ENCODE measurements around the gene KIT. TPM values are rescaled to one million over a fixed set of nuclear protein-coding genes. Genes with fewer than 3 reads are reported as not detected.
A peak's percentile ranks its signal among the peaks of the same experiment; 100 is the strongest.

Gene KIT
- total RNA-seq, 1 donor from 2014 or later = 8.1 TPM

- no peaks in the 10 kb centered on the region for H3K36me3 Mint-ChIP-seq (ENCODE audit: low read depth, unreplicated experiment)
- Histone ChIP-seq H3K9me3 (ENCODE audit: insufficient read depth, low read depth, low read length) (no peaks in the 10 kb centered on the region), H4K20me1 (ENCODE audit: insufficient read depth, low read length) (no peaks in the 10 kb centered on the region), H3K4me3 (ENCODE audit: insufficient read depth, low read depth, low read length) (no peak overlapping the region), H3K4me1 (ENCODE audit: insufficient read depth, low read length) (no peaks in the 10 kb centered on the region), H3K4me2 (ENCODE audit: low read length) (no peak overlapping the region), H3K27me3 (ENCODE audit: insufficient read depth, low read length) (no peaks in the 10 kb centered on the region), H3K27ac (ENCODE audit: low read depth, low read length) (no peak overlapping the region), H3K36me3 (ENCODE audit: insufficient read depth, low read length) (no peaks in the 10 kb centered on the region), H3K79me2 (ENCODE audit: insufficient read depth, low read length) (no peaks in the 10 kb centered on the region), H3K9ac (ENCODE audit: low read length) (no peak overlapping the region), H2AFZ (ENCODE audit: low read depth, low read length) (no peak overlapping the region)
- no peaks in the 10 kb centered on the region for H3K9me3 Mint-ChIP-seq (ENCODE audit: unreplicated experiment)
- TF ChIP-seq CTCF (IDR thresholded peaks at IDR 0.05; ENCODE audit: insufficient read depth, low read depth, low read length) (no peak), EZH2 (IDR thresholded peaks at IDR 0.05; ENCODE audit: insufficient read depth, low read length) (no peak)
- no peak overlapping the region for H3K27ac Mint-ChIP-seq (ENCODE audit: unreplicated experiment)
- no peak overlapping the region for H3K4me3 Mint-ChIP-seq (ENCODE audit: unreplicated experiment)
- DNase-seq (ENCODE audit: low read depth) (no peak), FAIRE-seq (peak; percentile 73)
- peaks cover 8% of the 10 kb centered on the region for H3K4me1 Mint-ChIP-seq (ENCODE audit: low read depth, unreplicated experiment)
- peaks cover 4% of the 10 kb centered on the region for H3K27me3 Mint-ChIP-seq (ENCODE audit: low read depth, unreplicated experiment)
Measured at GRCh38 chr4:54679813-54680212, 22.1 kb downstream of the KIT start.

- Histone ChIP-seq H3K79me2 (ENCODE audit: insufficient read depth, low read length) (no peaks in the 10 kb centered on the region), H3K9me3 (ENCODE audit: insufficient read depth, low read depth, low read length) (no peaks in the 10 kb centered on the region), H3K27ac (ENCODE audit: low read depth, low read length) (no peak overlapping the region), H3K27me3 (ENCODE audit: insufficient read depth, low read length) (no peaks in the 10 kb centered on the region), H3K4me1 (ENCODE audit: insufficient read depth, low read length) (peaks cover 5% of the 10 kb centered on the region), H2AFZ (ENCODE audit: low read depth, low read length) (no peak overlapping the region), H3K9ac (ENCODE audit: low read length) (no peak overlapping the region), H3K36me3 (ENCODE audit: insufficient read depth, low read length) (no peaks in the 10 kb centered on the region), H3K4me3 (ENCODE audit: insufficient read depth, low read depth, low read length) (no peak overlapping the region), H4K20me1 (ENCODE audit: insufficient read depth, low read length) (no peaks in the 10 kb centered on the region), H3K4me2 (ENCODE audit: low read length) (no peak overlapping the region)
- peaks cover 19% of the 10 kb centered on the region for H3K4me1 Mint-ChIP-seq (ENCODE audit: low read depth, unreplicated experiment)
- no peaks in the 10 kb centered on the region for H3K36me3 Mint-ChIP-seq (ENCODE audit: low read depth, unreplicated experiment)
- FAIRE-seq = no peak
- no peak for TF ChIP-seq EZH2 (IDR thresholded peaks at IDR 0.05; ENCODE audit: insufficient read depth, low read length)
- TF ChIP-seq CTCF (IDR thresholded peaks at IDR 0.05; ENCODE audit: insufficient read depth, low read depth, low read length) = no peak
- peaks cover 2% of the 10 kb centered on the region for H3K9me3 Mint-ChIP-seq (ENCODE audit: unreplicated experiment)
- no peak overlapping the region for H3K27ac Mint-ChIP-seq (ENCODE audit: unreplicated experiment)
- H3K27me3 Mint-ChIP-seq (ENCODE audit: low read depth, unreplicated experiment) = peaks cover 5% of the 10 kb centered on the region
- H3K4me3 Mint-ChIP-seq (ENCODE audit: unreplicated experiment) = no peak overlapping the region
- no peak for DNase-seq (ENCODE audit: low read depth)
Measured at GRCh38 chr4:54683616-54684346, 26.0 kb downstream of the KIT start.

- Mint-ChIP-seq H3K4me3 (ENCODE audit: unreplicated experiment) (no peak overlapping the region), H3K36me3 (ENCODE audit: low read depth, unreplicated experiment) (no peaks in the 10 kb centered on the region), H3K9me3 (ENCODE audit: unreplicated experiment) (peaks cover 2% of the 10 kb centered on the region), H3K4me1 (ENCODE audit: low read depth, unreplicated experiment) (peaks cover 16% of the 10 kb centered on the region), H3K27me3 (ENCODE audit: low read depth, unreplicated experiment) (peaks cover 5% of the 10 kb centered on the region), H3K27ac (ENCODE audit: unreplicated experiment) (no peak overlapping the region)
- Histone ChIP-seq H3K9ac (ENCODE audit: low read length) (no peak overlapping the region), H2AFZ (ENCODE audit: low read depth, low read length) (no peak overlapping the region), H3K36me3 (ENCODE audit: insufficient read depth, low read length) (no peaks in the 10 kb centered on the region), H3K4me1 (ENCODE audit: insufficient read depth, low read length) (peaks cover 5% of the 10 kb centered on the region), H4K20me1 (ENCODE audit: insufficient read depth, low read length) (no peaks in the 10 kb centered on the region), H3K27ac (ENCODE audit: low read depth, low read length) (no peak overlapping the region), H3K79me2 (ENCODE audit: insufficient read depth, low read length) (no peaks in the 10 kb centered on the region), H3K9me3 (ENCODE audit: insufficient read depth, low read depth, low read length) (no peaks in the 10 kb centered on the region), H3K4me3 (ENCODE audit: insufficient read depth, low read depth, low read length) (no peak overlapping the region), H3K4me2 (ENCODE audit: low read length) (no peak overlapping the region), H3K27me3 (ENCODE audit: insufficient read depth, low read length) (no peaks in the 10 kb centered on the region)
- FAIRE-seq (no peak), DNase-seq (ENCODE audit: low read depth) (no peak)
- TF ChIP-seq EZH2 (IDR thresholded peaks at IDR 0.05; ENCODE audit: insufficient read depth, low read length) (no peak), CTCF (IDR thresholded peaks at IDR 0.05; ENCODE audit: insufficient read depth, low read depth, low read length) (no peak)
Measured at GRCh38 chr4:54685810-54686209, 28.1 kb downstream of the KIT start.

Data from astrocyte (in vitro differentiated cells and primary cell).